Mucosa of descending colon (tissue), 3 donors: ENCODE data around the gene TSHZ2. TPM values are rescaled to one million over a fixed set of nuclear protein-coding genes. Genes with fewer than 3 reads are reported as not detected.
"Not testable (repeated sequence)": the region's sequence is repeated elsewhere in the genome, so short reads cannot be mapped to it uniquely, and the experiment has no call there.

Experiments used
- ATAC-seq: fragments of 200-7000 bp; cut with Tn5 transposase; one replicate; pipeline ENCODE4 v1.9.1; 2020; ENCODE audit warnings: mild to moderate bottlenecking, moderate library complexity
- DNase-seq, 3 donors: peaks; one replicate each; pipeline ENCODE4 v3.0.0-alpha.2; 2020
- H3K36me3 ChIP-seq: fragments of 200-600 bp; one replicate; pipeline ENCODE4 v1.8.0; 2021; ENCODE audit warnings: low read depth, mild to moderate bottlenecking
- H3K4me1 ChIP-seq: fragments of 200-600 bp; one replicate; pipeline ENCODE4 v1.8.0; 2021; ENCODE audit warnings: low read depth, mild to moderate bottlenecking
- H3K4me3 ChIP-seq: fragments of 200-600 bp; one replicate; pipeline ENCODE4 v1.8.0; 2021; ENCODE audit warnings: mild to moderate bottlenecking
- H3K9me3 ChIP-seq: fragments of 200-600 bp; one replicate; pipeline ENCODE4 v1.8.0; 2021; ENCODE audit warnings: mild to moderate bottlenecking
- CTCF ChIP-seq: fragments of 200-600 bp; IDR thresholded peaks from one replicate; pipeline ENCODE4 v1.8.0; 2022; ENCODE audit warnings: antibody characterized with exemption, mild to moderate bottlenecking
- intact Hi-C, 2 donors: fragments of 100-400 bp; cut with DNase I in 1 of 2; cut with micrococcal nuclease in 1 of 2; formaldehyde crosslinking; loops; one replicate each; pipeline versions ENCODE4 v1.11.0 to v1.11.1; 2022; cut with DNase I, micrococcal nuclease
- total RNA-seq, 3 donors: library from RNA; stranded (reverse); fragmentation: NEBNext Ultra II Directional in 2 of 3; extraction: Animal tissue kit (Norgen Biotek cat#: 25700) in 2 of 3; gene quantifications; one replicate each; pipeline versions ENCODE4 v1.2.1 to v1.2.4, GENCODE V29; 2021 to 2023
- donor health status: DM: no; HTN: no; CAD: no; lungs with moderate emphysema.
- donor health status: DM: no; HTN: no; CAD: no.
- donor health status: DM: no; HTN: yes; CAD: no.

Gene TSHZ2
- total RNA-seq, 3 donors from 2014 or later, result 1.9 to 17.8 (median 3.6) TPM

GRCh38 chr20:53362736-53363135, 390.6 kb downstream of the TSHZ2 start:
- Histone ChIP-seq H3K9me3 (no peaks in the 10 kb centered on the region), H3K36me3 (no peaks in the 10 kb centered on the region), H3K4me1 (no peaks in the 10 kb centered on the region), H3K4me3 (no peak overlapping the region)
- intact Hi-C loops, result no loop called here
- DNase-seq (no peak), ATAC-seq (no peak)
- no peak for TF ChIP-seq CTCF

GRCh38 chr20:53364646-53365045, 392.5 kb downstream of the TSHZ2 start:
- intact Hi-C loops, result no loop called here
- TF ChIP-seq CTCF, result no peak

GRCh38 chr20:53365076-53365475, 392.9 kb downstream of the TSHZ2 start:
- ATAC-seq (no peak), DNase-seq (no peak)
- intact Hi-C loops, result no loop called here
- Histone ChIP-seq H3K4me1 (no peaks in the 10 kb centered on the region), H3K4me3 (no peak overlapping the region), H3K9me3 (no peaks in the 10 kb centered on the region), H3K36me3 (no peaks in the 10 kb centered on the region)
- no peak for TF ChIP-seq CTCF

More at GRCh38 chr20:53364646-53365045, 392.5 kb downstream of the TSHZ2 start:
- ATAC-seq, result no peak
- Histone ChIP-seq H3K4me1 (no peaks in the 10 kb centered on the region), H3K36me3 (no peaks in the 10 kb centered on the region), H3K4me3 (no peak overlapping the region), H3K9me3 (no peaks in the 10 kb centered on the region)
- no peak for DNase-seq

- intact Hi-C loops, result no loop called here
- ATAC-seq (peak; percentile 75), DNase-seq (no peak)
- H3K36me3 ChIP-seq, result no peaks in the 10 kb centered on the region
- no peaks in the 10 kb centered on the region for H3K4me1 ChIP-seq
- no peak overlapping the region for H3K4me3 ChIP-seq
- no peak for TF ChIP-seq CTCF
- H3K9me3 ChIP-seq, result no peaks in the 10 kb centered on the region
These were observed 393.4 kb downstream of the TSHZ2 start for GRCh38 chr20:53365539-53366075.

- intact Hi-C loops, H3K9me3 ChIP-seq, ATAC-seq, H3K4me1 ChIP-seq, H3K36me3 ChIP-seq, H3K4me3 ChIP-seq, DNase-seq: not testable (repeated sequence)
These were observed 394.8 kb downstream of the TSHZ2 start for GRCh38 chr20:53366928-53367327.

- H3K9me3 ChIP-seq, result no peaks in the 10 kb centered on the region
- intact Hi-C loops, result no loop called here
- H3K4me3 ChIP-seq, result no peak overlapping the region
- no peaks in the 10 kb centered on the region for H3K36me3 ChIP-seq
- no peak for TF ChIP-seq CTCF
- ATAC-seq (no peak), DNase-seq (no peak)
- H3K4me1 ChIP-seq, result no peaks in the 10 kb centered on the region
These were observed 397.7 kb downstream of the TSHZ2 start for GRCh38 chr20:53369871-53370270.
